Measurements from ENCODE around the gene PHB1. TPM values are rescaled to one million over a fixed set of nuclear protein-coding genes. Genes with fewer than 3 reads are reported as not detected.

The PHB1 gene
- total and polyA plus RNA-seq, 2 of the 8 experiments (the other 6 are each of a cell fraction or from before 2014, with no cell fraction given), result 386 to 597 TPM

DNA sequence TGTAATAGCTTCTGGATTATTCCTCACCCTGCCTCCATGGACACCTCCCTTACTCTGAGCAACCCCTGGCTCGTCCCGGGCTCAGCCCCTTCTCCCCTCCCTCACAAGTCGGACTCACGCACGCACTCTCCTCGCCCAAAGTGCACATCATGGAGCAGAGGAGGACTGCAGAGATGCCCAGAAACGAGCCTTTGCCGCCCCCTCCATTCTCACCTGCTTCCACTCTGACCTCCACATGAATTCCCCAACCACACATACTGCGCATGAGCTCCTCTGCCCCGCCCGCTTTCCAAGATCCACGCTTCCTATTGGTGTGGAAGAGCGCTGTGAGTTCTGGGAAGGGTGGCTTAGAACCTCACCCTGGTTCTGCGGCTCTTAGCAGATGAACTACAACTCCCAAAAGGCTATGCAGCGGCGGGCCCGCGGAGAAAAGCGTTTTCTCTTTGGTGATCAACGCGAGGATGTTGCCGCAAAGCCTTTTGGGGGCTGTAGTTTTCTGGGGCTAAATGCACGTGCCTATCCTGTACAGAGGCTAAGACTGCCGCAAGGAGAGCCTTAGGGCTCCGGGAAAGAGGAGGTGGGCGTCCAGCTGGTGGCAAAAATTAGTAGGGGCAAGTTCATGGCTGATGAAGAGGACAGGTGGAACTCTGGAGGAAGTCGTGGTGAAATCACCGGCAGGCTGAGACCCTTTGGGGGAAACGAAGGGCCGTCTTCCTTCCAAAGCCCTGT is at the start of gene PHB1 (continued):
- peak; percentile 93 for TF ChIP-seq SAP30 (IDR thresholded peaks at IDR 0.05; ENCODE audit: insufficient read depth, insufficient replicate concordance, low read length)
- no peak for TF ChIP-seq JUN (IDR thresholded peaks at IDR 0.05; ENCODE audit: low read depth, low read length)
- no peak for TF ChIP-seq TEAD4 (IDR thresholded peaks at IDR 0.05; ENCODE audit: low read depth, low read length)
- TF ChIP-seq HDAC2 (IDR thresholded peaks at IDR 0.05; ENCODE audit: borderline replicate concordance in 1 of 2, low read depth in 2 of 2, low read length in 2 of 2), result no peak
- no peak; the same call in 1 of the 2 replicates for TF ChIP-seq SP4 (IDR thresholded peaks at IDR 0.05; ENCODE audit: low read length)
- TF ChIP-seq CEBPB (IDR thresholded peaks at IDR 0.05; ENCODE audit: low read depth, low read length), result no peak
- TF ChIP-seq RBBP5 (IDR thresholded peaks at IDR 0.05; ENCODE audit: borderline replicate concordance, low read depth, low read length), result no peak
- TF ChIP-seq SP2 (IDR thresholded peaks at IDR 0.05; ENCODE audit: low read length), result no peak
- TF ChIP-seq PHF8 (conservative IDR thresholded peaks at IDR 0.05; ENCODE audit: low read depth, low read length), result peak; percentile 73
- peak; percentile 66 for TF ChIP-seq CREB1 (IDR thresholded peaks at IDR 0.05)
- TF ChIP-seq, protein P1, sequence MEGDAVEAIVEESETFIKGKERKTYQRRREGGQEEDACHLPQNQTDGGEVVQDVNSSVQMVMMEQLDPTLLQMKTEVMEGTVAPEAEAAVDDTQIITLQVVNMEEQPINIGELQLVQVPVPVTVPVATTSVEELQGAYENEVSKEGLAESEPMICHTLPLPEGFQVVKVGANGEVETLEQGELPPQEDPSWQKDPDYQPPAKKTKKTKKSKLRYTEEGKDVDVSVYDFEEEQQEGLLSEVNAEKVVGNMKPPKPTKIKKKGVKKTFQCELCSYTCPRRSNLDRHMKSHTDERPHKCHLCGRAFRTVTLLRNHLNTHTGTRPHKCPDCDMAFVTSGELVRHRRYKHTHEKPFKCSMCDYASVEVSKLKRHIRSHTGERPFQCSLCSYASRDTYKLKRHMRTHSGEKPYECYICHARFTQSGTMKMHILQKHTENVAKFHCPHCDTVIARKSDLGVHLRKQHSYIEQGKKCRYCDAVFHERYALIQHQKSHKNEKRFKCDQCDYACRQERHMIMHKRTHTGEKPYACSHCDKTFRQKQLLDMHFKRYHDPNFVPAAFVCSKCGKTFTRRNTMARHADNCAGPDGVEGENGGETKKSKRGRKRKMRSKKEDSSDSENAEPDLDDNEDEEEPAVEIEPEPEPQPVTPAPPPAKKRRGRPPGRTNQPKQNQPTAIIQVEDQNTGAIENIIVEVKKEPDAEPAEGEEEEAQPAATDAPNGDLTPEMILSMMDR (IDR thresholded peaks at IDR 0.05; ENCODE audit: control extremely low read depth in 1 of 3, insufficient read depth in 1 of 3, low read depth in 1 of 3, low read length in 3 of 3), result no peak
- TF ChIP-seq SIRT6 (IDR thresholded peaks at IDR 0.05; ENCODE audit: low read length), result no peak
- peak in 1 of 2 experiments; percentile 46; a peak in 1 of 3 replicates for TF ChIP-seq POLR2A (IDR thresholded peaks at IDR 0.05; ENCODE audit: control extremely low read depth in 1 of 2, low read depth in 2 of 2, low read length in 2 of 2)
- TF ChIP-seq CTBP2 (IDR thresholded peaks at IDR 0.05; ENCODE audit: borderline replicate concordance, insufficient read depth, insufficient read length, low read length), result no peak
- TF ChIP-seq, protein P2, sequence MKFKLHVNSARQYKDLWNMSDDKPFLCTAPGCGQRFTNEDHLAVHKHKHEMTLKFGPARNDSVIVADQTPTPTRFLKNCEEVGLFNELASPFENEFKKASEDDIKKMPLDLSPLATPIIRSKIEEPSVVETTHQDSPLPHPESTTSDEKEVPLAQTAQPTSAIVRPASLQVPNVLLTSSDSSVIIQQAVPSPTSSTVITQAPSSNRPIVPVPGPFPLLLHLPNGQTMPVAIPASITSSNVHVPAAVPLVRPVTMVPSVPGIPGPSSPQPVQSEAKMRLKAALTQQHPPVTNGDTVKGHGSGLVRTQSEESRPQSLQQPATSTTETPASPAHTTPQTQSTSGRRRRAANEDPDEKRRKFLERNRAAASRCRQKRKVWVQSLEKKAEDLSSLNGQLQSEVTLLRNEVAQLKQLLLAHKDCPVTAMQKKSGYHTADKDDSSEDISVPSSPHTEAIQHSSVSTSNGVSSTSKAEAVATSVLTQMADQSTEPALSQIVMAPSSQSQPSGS (IDR thresholded peaks at IDR 0.05; ENCODE audit: low read length), result no peak; the same call in 1 of the 2 replicates
- no peak for TF ChIP-seq TAF7 (optimal IDR thresholded peaks at IDR 0.05; ENCODE audit: borderline replicate concordance, low read depth, low read length)
- TF ChIP-seq GTF2F1 (IDR thresholded peaks at IDR 0.05; ENCODE audit: borderline replicate concordance, low read depth, low read length), result no peak; the same call in 1 of the 2 replicates
- TF ChIP-seq CHD2 (IDR thresholded peaks at IDR 0.05; ENCODE audit: low read length), result peak; percentile 96
- TF ChIP-seq TBP (IDR thresholded peaks at IDR 0.05; ENCODE audit: low read depth, low read length), result no peak
- peak; percentile 61 for TF ChIP-seq NRF1 (IDR thresholded peaks at IDR 0.05; ENCODE audit: low read depth, low read length)
- no peak for TF ChIP-seq GABPA (IDR thresholded peaks at IDR 0.05; ENCODE audit: borderline replicate concordance, insufficient read depth, low read length)
